Esophagus (tissue), 2 donors: ENCODE data around the gene AKR1B1. TPM values are rescaled to one million over a fixed set of nuclear protein-coding genes. Genes with fewer than 3 reads are reported as not detected.

ENCODE experiments used
- H3K27ac ChIP-seq, 2 donors: one replicate each; pipeline ENCODE4 v1.5.1; 2013; ENCODE audit warnings: low read depth in 2 of 2, mild to moderate bottlenecking in 2 of 2, inconsistent platforms in 1 of 2, low read length in 1 of 2, moderate library complexity in 1 of 2
- H3K27me3 ChIP-seq, 2 donors: one replicate each; pipeline ENCODE4 v1.6.1; 2013; ENCODE audit warnings: low read length in 2 of 2, control low read depth in 1 of 2, mild to moderate bottlenecking in 1 of 2; ENCODE audit not compliant: insufficient read depth in 2 of 2, control insufficient read depth in 1 of 2
- H3K36me3 ChIP-seq, 2 donors: one replicate each; pipeline ENCODE4 v1.6.1; 2013; ENCODE audit warnings: low read length in 1 of 2; ENCODE audit not compliant: control insufficient read depth in 2 of 2, insufficient read depth in 2 of 2
- H3K4me1 ChIP-seq, 2 donors: one replicate each; pipeline ENCODE4 v1.6.1; 2013; ENCODE audit warnings: low read length in 1 of 2; ENCODE audit not compliant: control insufficient read depth in 2 of 2, insufficient read depth in 2 of 2
- H3K4me3 ChIP-seq, 2 donors: one replicate each; pipeline ENCODE4 v1.5.1; 2013; ENCODE audit warnings: low read length in 2 of 2, mild to moderate bottlenecking in 2 of 2, low read depth in 1 of 2, moderate library complexity in 1 of 2
- H3K9me3 ChIP-seq, 2 donors: one replicate each; pipeline ENCODE4 v1.6.1; 2013; ENCODE audit warnings: mild to moderate bottlenecking in 2 of 2, low read depth in 1 of 2, low read length in 1 of 2, moderate library complexity in 1 of 2; ENCODE audit not compliant: control insufficient read depth in 2 of 2, insufficient read depth in 1 of 2
- WGBS, 2 donors: extraction: QIAGEN DNeasy Blood & Tissue Kit; methylation state at CpG; one replicate each; pipeline ENCODE4 v1.1.7; 2013; 5-methylcytosine and 5-hydroxymethylcytosine counted together
- polyA plus RNA-seq, 2 donors: library from polyadenylated mRNA; stranded (reverse); fragments of 200-250 nt; gene quantifications; one replicate each; pipeline ENCODE4 v1.2.3, GENCODE V29; 2013
- donor health status: healthy with polysubstance abuse.
- donor health status: Bipolar disorder and iron deficiency.

The AKR1B1 gene
- polyA plus RNA-seq, 2 donors = 10.6 to 20.6 TPM

DNA sequence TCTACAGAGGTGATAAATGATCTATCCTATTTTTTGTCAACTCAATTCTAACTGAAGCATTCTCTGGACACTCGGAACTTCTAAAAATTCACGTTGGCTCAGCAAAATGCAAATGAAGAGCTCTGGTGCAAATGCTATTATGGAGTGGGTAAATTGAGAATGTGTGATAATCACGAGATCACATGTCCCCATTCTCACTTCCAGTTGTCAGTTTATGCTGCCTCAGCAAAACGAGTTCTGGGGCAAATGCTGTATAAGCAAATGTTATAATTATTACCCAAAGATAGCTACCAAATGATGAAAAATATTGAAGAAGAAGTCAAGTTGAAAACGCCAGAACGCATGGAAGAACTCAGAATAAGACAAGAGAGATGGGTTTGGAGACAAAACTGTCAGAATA, 29.4 kb downstream of the AKR1B1 start:
- 69 to 74% methylated on average over 6 of the region's 6 CpGs for WGBS, 2 donors
- H3K27ac ChIP-seq = no peak overlapping the region
- no peaks in the 10 kb centered on the region for H3K36me3 ChIP-seq
- no peaks in the 10 kb centered on the region for H3K9me3 ChIP-seq
- H3K4me1 ChIP-seq = no peaks in the 10 kb centered on the region
- no peaks in the 10 kb centered on the region for H3K27me3 ChIP-seq
- H3K4me3 ChIP-seq = no peak overlapping the region

DNA sequence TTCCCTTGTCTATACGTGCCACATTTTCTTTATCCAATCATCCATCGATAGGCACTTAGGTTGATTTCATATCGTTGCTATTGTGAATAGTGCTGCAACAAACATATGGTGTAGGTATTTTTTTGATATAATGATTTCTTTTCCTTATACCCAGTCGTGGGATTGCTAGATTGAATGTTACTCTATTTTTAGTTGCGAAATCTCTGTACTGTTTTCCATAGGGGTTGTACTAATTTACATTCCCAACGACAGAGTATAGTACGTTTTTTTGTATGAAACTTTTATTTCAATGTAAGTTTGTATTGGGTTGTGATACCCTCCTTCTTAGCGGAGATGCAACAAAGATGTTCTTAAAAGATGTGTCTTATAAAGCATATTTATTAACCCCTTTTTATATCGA, 30.0 kb downstream of the AKR1B1 start:
- Histone ChIP-seq H3K9me3 (no peaks in the 10 kb centered on the region), H3K27me3 (no peaks in the 10 kb centered on the region), H3K4me3 (no peak overlapping the region), H3K4me1 (no peaks in the 10 kb centered on the region), H3K27ac (no peak overlapping the region), H3K36me3 (no peaks in the 10 kb centered on the region)
- 85 to 86% methylated on average over 9 of the region's 9 CpGs for WGBS, 2 donors

DNA sequence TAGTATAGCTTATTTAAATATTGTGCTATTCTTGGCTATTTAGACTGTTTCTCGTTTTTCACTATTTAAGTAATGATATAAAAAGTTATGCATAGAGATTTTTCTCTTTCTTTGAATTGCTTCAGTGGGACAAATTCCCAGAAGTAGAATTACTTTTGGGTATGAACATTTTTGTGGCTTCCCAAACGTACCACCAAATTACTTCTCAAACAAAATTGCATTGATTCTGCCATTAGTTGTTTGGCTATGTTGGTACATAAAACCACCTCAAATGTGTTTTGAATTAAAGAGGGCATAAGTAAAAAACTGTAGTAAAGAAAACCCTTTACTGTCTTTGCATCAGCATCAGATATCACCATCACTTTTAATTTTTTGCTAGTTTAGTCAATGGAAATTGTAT, 31.0 kb downstream of the AKR1B1 start:
- no peaks in the 10 kb centered on the region for H3K9me3 ChIP-seq
- H3K27ac ChIP-seq = no peak overlapping the region
- WGBS, 2 donors = 69 to 74% methylated on average over 2 of the region's 2 CpGs
- no peaks in the 10 kb centered on the region for H3K36me3 ChIP-seq
- no peaks in the 10 kb centered on the region for H3K4me1 ChIP-seq
- no peaks in the 10 kb centered on the region for H3K27me3 ChIP-seq
- H3K4me3 ChIP-seq = no peak overlapping the region

DNA sequence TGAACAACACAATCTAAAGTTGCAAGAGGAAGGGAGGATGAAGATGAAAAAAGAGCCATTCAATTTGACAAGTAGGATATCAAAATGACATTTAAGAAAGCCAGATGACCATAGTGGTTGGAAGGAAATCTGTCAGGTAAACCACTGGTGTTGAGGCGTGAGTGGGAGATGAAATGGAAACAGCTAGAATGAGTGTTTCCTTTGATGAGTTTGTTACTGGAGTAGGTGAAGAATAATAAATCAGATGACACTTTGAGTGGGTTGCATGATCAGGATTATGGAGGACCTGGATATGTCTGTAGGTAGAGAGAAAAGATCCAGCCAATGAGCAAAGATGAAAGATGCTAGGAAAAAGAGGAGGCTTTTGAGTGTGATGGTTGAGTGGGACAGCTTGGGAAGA, 33.1 kb downstream of the AKR1B1 start:
- Histone ChIP-seq H3K9me3 (no peaks in the 10 kb centered on the region), H3K27me3 (no peaks in the 10 kb centered on the region), H3K4me1 (no peaks in the 10 kb centered on the region), H3K27ac (no peak overlapping the region), H3K4me3 (no peak overlapping the region), H3K36me3 (no peaks in the 10 kb centered on the region)
- 72 to 92% methylated on average over 1 of the region's 1 CpG for WGBS, 2 donors

DNA sequence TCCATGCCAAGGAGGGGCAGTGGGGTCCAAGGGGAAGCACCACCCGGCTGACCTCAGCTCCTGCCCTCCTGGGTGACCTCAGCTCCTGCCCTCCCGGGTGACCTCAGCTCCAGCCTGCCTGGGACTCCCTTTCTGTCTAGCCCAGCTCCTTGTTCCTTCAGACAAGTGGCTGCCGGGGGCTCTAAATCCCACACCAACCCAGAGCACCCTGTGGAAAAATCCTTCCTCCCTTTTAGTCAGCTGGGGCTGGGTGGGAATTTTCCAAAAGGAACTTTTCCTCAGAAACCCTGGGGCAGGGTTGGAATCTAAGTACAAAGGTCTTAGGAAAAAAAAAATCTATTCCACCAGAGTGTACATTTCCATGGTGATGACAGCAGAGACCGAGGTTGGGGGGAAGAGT, 36.3 kb downstream of the AKR1B1 start:
- Histone ChIP-seq H3K27me3 (no peaks in the 10 kb centered on the region), H3K9me3 (no peaks in the 10 kb centered on the region), H3K4me3 (no peak overlapping the region), H3K36me3 (no peaks in the 10 kb centered on the region), H3K4me1 (no peaks in the 10 kb centered on the region), H3K27ac (no peak overlapping the region)
- WGBS, 2 donors = 57 to 59% methylated on average over 4 of the region's 4 CpGs

DNA sequence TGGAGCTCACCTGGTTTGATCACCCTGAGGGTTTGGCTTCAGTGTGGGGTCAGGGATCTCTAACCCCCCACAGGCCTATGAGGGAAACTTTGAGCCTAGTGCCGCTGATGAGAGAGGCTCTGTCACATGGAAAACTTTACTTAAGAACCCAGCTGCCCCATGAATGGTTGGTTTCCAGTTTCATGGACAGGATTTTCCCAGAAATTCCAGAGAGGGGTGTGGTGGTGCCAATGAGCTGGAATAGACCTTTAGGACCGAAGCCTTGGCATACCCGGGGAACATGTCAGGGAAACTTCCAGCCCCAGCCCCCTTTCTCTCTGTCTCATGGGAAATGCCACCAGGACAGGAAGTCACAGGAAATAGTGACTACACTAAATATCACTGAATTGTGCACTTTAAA, 36.9 kb downstream of the AKR1B1 start:
- Histone ChIP-seq H3K4me3 (no peak overlapping the region), H3K27me3 (no peaks in the 10 kb centered on the region), H3K36me3 (no peaks in the 10 kb centered on the region), H3K27ac (no peak overlapping the region), H3K9me3 (no peaks in the 10 kb centered on the region), H3K4me1 (no peaks in the 10 kb centered on the region)
- WGBS, 2 donors = 46 to 47% methylated on average over 3 of the region's 3 CpGs

DNA sequence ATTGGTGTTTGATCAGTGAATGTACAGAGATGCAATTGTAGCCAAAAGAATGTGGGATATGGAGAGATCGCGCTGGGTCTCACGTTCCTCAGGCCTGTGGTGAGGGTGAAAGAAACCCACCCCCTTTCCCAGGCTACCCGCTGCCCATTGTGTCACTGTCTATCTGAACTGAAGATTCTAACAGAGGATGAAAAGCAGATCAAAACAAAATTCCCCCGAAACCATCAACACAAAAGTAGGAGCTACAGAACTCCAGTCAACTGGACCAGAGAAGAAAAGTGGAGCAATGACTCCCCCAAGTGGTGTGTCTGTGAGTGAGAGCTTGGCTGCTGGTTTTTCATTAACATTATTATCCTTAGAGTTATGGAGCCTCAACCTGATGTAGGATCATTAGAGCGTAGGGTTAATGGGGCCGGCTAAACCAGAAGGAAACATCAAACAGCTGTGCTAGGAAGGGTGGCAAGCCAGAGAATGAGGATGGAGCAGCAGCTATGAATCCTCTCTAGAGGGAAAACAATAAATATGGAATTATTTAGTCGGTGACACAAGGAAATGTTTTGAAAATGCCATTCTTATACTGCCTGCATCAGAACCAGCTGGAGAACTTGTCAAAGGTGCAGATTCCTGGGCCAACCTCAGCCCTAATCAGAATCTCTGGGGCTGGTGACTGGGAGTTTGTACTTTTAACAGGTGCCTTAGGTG, 38.3 kb downstream of the AKR1B1 start:
- Histone ChIP-seq H3K27me3 (no peaks in the 10 kb centered on the region), H3K27ac (no peak overlapping the region), H3K4me1 (no peaks in the 10 kb centered on the region), H3K9me3 (no peaks in the 10 kb centered on the region), H3K36me3 (no peaks in the 10 kb centered on the region), H3K4me3 (no peak overlapping the region)
- WGBS, 2 donors = 48 to 49% methylated on average over 8 of the region's 8 CpGs

DNA sequence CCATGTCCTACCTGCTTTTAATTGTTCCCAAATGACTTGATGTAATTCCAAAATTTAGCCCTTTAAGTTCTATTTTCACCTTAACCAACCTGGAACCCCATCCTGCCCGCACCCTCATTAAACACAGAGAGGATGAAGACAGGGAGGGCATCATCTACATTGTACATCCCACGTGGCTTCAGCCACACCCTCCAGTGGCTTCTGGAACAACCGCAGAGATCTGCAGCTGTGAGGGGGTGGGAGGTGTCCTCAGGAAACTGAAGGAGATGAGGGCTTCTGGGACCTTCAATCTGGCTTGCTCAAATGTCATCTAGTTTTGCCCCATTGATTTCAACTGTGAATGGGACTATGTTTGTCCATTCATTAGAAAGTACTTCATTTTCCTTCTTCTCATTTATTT, 39.0 kb downstream of the AKR1B1 start:
- Histone ChIP-seq H3K9me3 (no peaks in the 10 kb centered on the region), H3K27ac (no peak overlapping the region), H3K36me3 (no peaks in the 10 kb centered on the region), H3K4me3 (no peak overlapping the region), H3K27me3 (no peaks in the 10 kb centered on the region), H3K4me1 (no peaks in the 10 kb centered on the region)
- 45 to 46% methylated on average over 3 of the region's 3 CpGs for WGBS, 2 donors

DNA sequence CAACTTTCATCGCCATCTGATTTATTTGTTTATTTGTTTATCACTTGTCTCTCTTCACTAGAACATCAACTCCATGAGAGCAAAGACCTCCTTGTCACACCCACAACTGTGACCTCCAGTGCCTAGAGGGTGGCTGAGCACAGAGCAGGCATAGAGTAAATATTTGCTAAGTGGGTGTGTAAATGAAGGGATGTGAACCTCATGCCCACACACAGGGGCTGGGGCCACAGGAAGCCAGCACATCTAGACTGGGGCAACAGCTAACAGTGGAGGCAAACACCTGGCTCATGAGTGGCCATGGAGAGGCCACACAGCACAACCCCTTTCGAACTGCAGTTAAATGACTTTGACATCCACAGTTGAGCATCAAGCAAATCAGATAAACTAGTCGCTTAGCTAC, 39.8 kb downstream of the AKR1B1 start:
- no peak overlapping the region for H3K4me3 ChIP-seq
- H3K27me3 ChIP-seq = no peaks in the 10 kb centered on the region
- no peaks in the 10 kb centered on the region for H3K4me1 ChIP-seq
- H3K9me3 ChIP-seq = no peaks in the 10 kb centered on the region
- H3K36me3 ChIP-seq = no peaks in the 10 kb centered on the region
- H3K27ac ChIP-seq = no peak overlapping the region
- WGBS, 2 donors = 85 to 89% methylated on average over 3 of the region's 3 CpGs

DNA sequence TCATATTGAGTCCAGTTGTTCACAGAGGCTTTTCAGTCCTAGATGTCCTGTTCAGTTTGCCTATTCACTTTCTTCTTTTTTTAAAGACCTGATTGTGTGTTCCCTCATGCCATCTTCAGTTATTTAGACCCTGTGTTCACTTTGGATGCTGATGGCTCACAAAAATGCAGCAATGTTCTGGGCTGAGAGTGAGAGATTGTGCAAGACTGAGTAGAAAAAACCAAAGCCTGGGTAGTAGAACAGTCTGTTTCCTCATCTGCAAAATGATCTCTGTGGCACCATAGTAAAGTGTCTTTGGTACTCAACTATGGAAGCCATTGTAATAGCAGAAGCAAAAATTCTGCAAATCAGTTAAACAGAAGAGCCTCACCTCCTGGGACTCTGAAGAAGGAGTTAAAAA, 43.2 kb downstream of the AKR1B1 start:
- Histone ChIP-seq H3K4me1 (no peaks in the 10 kb centered on the region), H3K36me3 (no peaks in the 10 kb centered on the region), H3K27me3 (no peaks in the 10 kb centered on the region), H3K4me3 (no peak overlapping the region), H3K9me3 (no peaks in the 10 kb centered on the region), H3K27ac (no peak overlapping the region)
